Measurements from ENCODE around the gene CCSER1. TPM values are rescaled to one million over a fixed set of nuclear protein-coding genes. Genes with fewer than 3 reads are reported as not detected.
A peak's percentile ranks its signal among the peaks of the same experiment; 100 is the strongest.

The CCSER1 gene
- total RNA-seq (2022) = 3.6 and 4.1 TPM in 2 replicates
- Bru-seq, nascent RNA = percentile 39 among the genes with signal in this experiment
- BruChase-seq, experiment 1, labeled RNA remaining after a 2-hour chase = percentile 41 among the genes with signal in this experiment
- percentile 31 among the genes with signal in this experiment for BruChase-seq, experiment 2, labeled RNA remaining after a 6-hour chase
- long read RNA-seq, partial matches to known transcripts = 1 of 2 reads
- long read RNA-seq, other reads (novel, unspliced or antisense) = 1 of 2 reads

DNA sequence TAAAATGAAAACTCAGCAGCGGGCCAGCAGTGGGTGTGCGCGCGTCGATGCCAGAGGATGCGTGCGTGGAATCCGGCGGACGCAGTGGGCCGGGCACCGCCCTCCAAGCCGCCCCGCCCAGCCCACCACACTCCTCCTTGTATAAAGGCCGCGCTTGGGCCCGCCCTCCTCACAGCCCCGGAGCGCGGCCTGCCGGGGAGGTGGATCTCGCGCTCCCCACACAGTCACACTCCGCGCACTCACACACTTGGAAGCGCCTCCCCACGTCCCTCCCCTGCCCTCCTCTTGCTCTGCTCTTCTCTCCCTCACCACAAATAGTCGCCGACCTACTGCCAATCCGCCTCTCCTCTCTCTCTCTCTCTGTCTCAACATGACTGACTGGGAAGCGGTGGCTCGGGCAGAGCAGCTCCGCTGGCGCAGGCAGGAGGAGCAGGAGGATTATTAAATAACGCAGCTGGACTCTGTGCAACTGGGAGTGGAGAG, at the start of gene CCSER1:
Gene CCSER1 (plus strand): TSS at position 172 of the 483 bp plus-strand sequence.
- Histone ChIP-seq H3K4me1 (0 out of 2 replicates have a peak, but pooled peaks cover 3% of the 10 kb centered on the region), H3K9me3 (no peaks in the 10 kb centered on the region), H3K4me3 (ENCODE audit: low read depth, low read length) (peak within 1 kb of the TSS; percentile 57), H3K36me3 (ENCODE audit: control insufficient read depth, insufficient read depth, low read length) (no peaks in the 10 kb centered on the region), H3K27me3 (replicated peaks; ENCODE audit: control insufficient read depth, insufficient read depth, low read length) (no peaks in the 10 kb centered on the region)
- BruUV-seq (replicated peaks) = no TSS peak
- peak within 1 kb of the TSS; percentile 74 for H3K27ac Mint-ChIP-seq (ENCODE audit: unreplicated experiment)
- peaks cover 7% of the 10 kb centered on the region for H3K27me3 Mint-ChIP-seq (ENCODE audit: insufficient read depth, unreplicated experiment)
- POLR2A ChIA-PET = no interaction called here
- peak within 1 kb of the TSS; percentile 86 for H3K4me3 Mint-ChIP-seq (ENCODE audit: unreplicated experiment)
- intact Hi-C loops (cut with micrococcal nuclease; ENCODE audit: unreplicated experiment) = loop anchor here (5.0 to 10.0 kb wide), 3 partner anchors 90 to 170 kb away; no protein-coding TSS in a partner anchor
- H3K36me3 Mint-ChIP-seq (ENCODE audit: insufficient read depth, unreplicated experiment) = peaks cover 16% of the 10 kb centered on the region
- H3K4me1 Mint-ChIP-seq (ENCODE audit: low read depth, unreplicated experiment) = no peaks in the 10 kb centered on the region
- H3K9me3 Mint-ChIP-seq (ENCODE audit: unreplicated experiment) = no peaks in the 10 kb centered on the region
- CTCF ChIA-PET = no interaction called here
- peak; percentile 66 to 68 for DNase-seq
- no peak for TF ChIP-seq CTCF (IDR thresholded peaks at IDR 0.05; ENCODE audit: insufficient read depth in 1 of 2, low read depth in 1 of 2, low read length in 1 of 2, severe bottlenecking in 1 of 2, unreplicated experiment in 1 of 2)

DNA sequence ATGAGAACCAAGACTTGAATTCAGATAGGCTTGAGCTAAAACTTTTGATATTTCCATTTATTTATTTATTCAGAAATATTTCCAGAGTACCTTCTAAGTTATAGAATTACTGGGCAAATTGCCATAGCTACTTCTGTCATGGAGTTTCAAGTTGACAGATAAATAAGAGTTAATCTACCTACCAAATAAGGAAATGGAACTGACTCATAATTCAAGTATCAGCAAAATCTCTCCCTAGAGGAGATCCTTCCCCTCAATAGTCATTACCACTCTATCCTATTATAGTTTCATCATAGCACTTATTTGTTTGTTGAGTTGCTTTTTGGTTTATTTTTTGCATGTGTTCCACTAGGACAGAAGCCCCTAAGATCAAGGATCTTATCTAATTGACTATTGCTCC, 48.8 kb upstream of the CCSER1 start:
- no peaks in the 10 kb centered on the region for H3K9me3 ChIP-seq
- BruUV-seq (replicated peaks) = no TSS peak
- Mint-ChIP-seq H3K36me3 (ENCODE audit: insufficient read depth, unreplicated experiment) (no peaks in the 10 kb centered on the region), H3K4me3 (ENCODE audit: unreplicated experiment) (no peak overlapping the region), H3K27ac (ENCODE audit: unreplicated experiment) (no peak overlapping the region), H3K27me3 (ENCODE audit: insufficient read depth, unreplicated experiment) (no peaks in the 10 kb centered on the region), H3K4me1 (ENCODE audit: low read depth, unreplicated experiment) (no peaks in the 10 kb centered on the region), H3K9me3 (ENCODE audit: unreplicated experiment) (no peaks in the 10 kb centered on the region)
- no peak overlapping the region for H3K4me3 ChIP-seq (ENCODE audit: low read depth, low read length)
- CTCF ChIA-PET = no interaction called here
- H3K27me3 ChIP-seq (replicated peaks; ENCODE audit: control insufficient read depth, insufficient read depth, low read length) = no peaks in the 10 kb centered on the region
- intact Hi-C loops (cut with micrococcal nuclease; ENCODE audit: unreplicated experiment) = no loop called here
- POLR2A ChIA-PET = no interaction called here
- DNase-seq = no peak
- no peaks in the 10 kb centered on the region for H3K36me3 ChIP-seq (ENCODE audit: control insufficient read depth, insufficient read depth, low read length)
- no peak for TF ChIP-seq CTCF (IDR thresholded peaks at IDR 0.05; ENCODE audit: insufficient read depth in 1 of 2, low read depth in 1 of 2, low read length in 1 of 2, severe bottlenecking in 1 of 2, unreplicated experiment in 1 of 2)
- H3K4me1 ChIP-seq = no peaks in the 10 kb centered on the region

GRCh38 chr4:90080116-90080515, 47.1 kb upstream of the CCSER1 start:
- POLR2A ChIA-PET = no interaction called here
- Histone ChIP-seq H3K36me3 (ENCODE audit: control insufficient read depth, insufficient read depth, low read length) (no peaks in the 10 kb centered on the region), H3K9me3 (no peaks in the 10 kb centered on the region), H3K4me3 (ENCODE audit: low read depth, low read length) (no peak overlapping the region), H3K27me3 (replicated peaks; ENCODE audit: control insufficient read depth, insufficient read depth, low read length) (no peaks in the 10 kb centered on the region), H3K4me1 (no peaks in the 10 kb centered on the region)
- Mint-ChIP-seq H3K9me3 (ENCODE audit: unreplicated experiment) (no peaks in the 10 kb centered on the region), H3K36me3 (ENCODE audit: insufficient read depth, unreplicated experiment) (no peaks in the 10 kb centered on the region), H3K4me1 (ENCODE audit: low read depth, unreplicated experiment) (no peaks in the 10 kb centered on the region), H3K27me3 (ENCODE audit: insufficient read depth, unreplicated experiment) (no peaks in the 10 kb centered on the region), H3K27ac (ENCODE audit: unreplicated experiment) (no peak overlapping the region), H3K4me3 (ENCODE audit: unreplicated experiment) (no peak overlapping the region)
- CTCF ChIA-PET = no interaction called here
- no TSS peak for BruUV-seq (replicated peaks)
- no peak for DNase-seq
- intact Hi-C loops (cut with micrococcal nuclease; ENCODE audit: unreplicated experiment) = no loop called here
- TF ChIP-seq CTCF (IDR thresholded peaks at IDR 0.05; ENCODE audit: insufficient read depth in 1 of 2, low read depth in 1 of 2, low read length in 1 of 2, severe bottlenecking in 1 of 2, unreplicated experiment in 1 of 2) = no peak

All from Caco-2 (cell line).